ENCODE data around the gene NFIB.

NFIB gene

DNA sequence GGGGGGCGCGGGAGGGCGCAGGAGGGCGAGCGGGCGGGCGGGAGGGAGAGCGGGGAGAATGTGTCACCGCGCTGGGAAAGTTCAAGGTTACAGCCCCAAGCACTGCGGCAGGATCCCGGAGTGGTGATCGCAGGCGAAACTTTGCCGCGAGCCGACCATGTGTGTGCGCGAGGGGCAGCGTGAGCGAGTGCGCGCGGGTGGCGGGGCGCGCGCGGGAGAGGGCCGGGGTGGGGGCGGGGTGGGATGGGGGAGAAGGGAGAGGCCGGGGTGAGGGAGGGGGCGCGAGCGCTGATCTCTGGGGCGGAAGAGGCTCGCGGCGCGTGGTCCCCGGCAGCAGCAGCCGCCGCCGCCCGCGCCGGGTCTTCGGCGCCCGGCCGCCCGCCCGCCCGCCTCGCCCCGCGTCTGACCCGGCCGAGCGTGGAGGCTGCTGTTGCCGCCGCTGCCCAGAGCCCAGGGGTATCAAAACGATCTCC, at the start of gene NFIB:
Gene NFIB, minus strand, starts transcription at position 191 of the 473 bp plus-strand sequence. CDS start 630 bp downstream, outside the sequence.
- no peak for DNase-seq (ENCODE audit: low read depth in 2 of 2)

DNA sequence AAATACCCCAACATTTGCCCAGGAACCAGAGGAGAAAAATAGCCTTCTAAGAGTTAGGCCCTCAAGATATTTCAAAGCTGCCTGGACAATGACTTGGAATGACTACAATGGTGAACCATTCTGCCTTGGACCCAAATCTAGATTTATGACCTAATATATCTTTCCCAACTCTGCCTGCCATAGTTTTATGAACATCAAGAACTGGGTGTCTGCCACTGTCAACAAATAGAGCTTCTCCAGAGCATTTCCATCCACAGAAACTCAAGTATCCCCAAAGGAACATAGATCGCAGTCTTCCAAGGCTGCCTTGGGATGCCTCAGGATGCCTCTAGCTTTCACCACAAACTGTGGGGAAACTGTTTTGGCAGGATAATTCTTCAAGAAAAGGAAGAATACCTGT, 48.2 kb upstream of the NFIB start:
- DNase-seq (ENCODE audit: low read depth in 2 of 2) = peak; percentile 58 to 70

DNA sequence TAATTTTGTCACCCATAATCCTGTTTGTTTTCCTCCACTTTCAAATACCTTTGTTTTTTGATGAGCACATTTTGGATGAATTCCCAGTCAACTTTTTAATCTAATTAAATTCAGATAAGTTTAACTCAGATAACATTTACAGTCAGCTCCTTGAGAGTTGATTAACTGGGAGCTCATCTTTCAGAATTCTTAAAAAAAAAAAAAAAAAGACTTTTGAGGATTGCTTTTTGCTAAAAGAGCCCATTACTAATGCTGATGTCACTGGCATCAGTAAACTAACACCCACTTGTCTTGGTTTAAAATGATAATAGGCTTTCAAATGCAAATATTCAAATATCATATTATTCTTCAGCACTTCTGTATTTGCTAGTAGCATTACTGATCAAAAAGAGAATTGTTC, 47.1 kb upstream of the NFIB start:
- no peak for DNase-seq (ENCODE audit: low read depth in 2 of 2)

DNA sequence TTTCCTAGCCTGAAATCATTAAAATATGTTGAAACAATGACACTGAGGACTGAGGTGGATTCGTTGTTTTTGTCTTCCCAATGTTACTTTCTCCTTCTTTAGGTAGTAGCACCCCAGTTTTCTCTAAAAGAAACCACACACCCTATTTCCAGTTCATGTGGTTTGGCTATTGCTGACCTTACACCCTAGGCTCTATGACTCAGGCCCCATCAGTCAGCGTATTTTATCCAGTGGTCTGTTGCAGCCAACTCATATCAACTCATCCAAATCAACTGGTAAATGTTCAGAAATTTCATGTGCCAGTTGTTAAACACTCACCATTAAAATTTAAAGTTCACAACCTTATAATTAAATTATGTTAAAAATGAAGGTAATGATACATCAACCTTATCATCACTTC, 44.6 kb upstream of the NFIB start:
- DNase-seq (ENCODE audit: low read depth in 2 of 2) = no peak

DNA sequence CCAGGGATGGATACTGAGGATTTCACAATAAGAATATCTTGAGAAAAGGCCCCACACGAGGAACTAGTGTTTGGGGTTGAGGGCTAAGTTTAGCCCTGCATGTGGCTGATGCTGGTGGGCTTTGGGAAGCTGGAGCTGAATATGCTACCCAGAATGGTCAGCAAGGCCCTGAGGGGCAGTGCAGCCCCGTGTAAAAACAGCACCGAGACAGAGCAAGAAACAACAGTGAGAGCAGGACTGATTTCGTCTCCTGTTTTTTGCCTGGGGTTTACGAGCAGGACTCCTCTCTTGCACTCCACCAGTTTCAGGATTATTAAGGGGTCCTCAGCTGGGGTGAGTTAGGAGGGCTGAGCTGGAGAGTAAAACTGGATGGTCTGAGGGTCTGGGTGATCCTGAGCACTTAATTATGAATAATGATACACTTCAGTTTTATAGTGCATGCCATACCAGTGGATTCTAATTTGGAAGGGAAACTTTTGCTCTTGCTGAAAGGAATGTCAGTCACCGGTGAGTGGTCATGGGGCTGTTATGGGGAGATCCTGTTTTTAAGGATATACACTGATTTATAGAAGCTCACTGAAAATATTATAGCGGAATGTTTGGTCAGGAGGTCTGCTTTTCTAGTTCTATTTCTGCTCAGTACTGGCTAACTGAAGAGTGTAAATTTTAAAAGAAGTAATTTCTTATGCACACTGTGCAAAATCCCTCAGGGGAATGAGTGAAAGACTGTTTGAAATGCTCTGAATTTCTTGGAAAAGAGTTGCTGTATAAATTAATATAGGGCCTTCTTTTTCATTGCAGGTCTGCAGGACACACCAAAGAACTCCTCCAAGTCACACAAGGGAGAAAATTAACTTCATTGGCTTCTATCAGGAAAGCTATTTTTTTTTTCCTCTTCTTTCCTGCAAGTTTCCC, 42.7 kb upstream of the NFIB start:
- DNase-seq (ENCODE audit: low read depth in 2 of 2) = no peak

DNA sequence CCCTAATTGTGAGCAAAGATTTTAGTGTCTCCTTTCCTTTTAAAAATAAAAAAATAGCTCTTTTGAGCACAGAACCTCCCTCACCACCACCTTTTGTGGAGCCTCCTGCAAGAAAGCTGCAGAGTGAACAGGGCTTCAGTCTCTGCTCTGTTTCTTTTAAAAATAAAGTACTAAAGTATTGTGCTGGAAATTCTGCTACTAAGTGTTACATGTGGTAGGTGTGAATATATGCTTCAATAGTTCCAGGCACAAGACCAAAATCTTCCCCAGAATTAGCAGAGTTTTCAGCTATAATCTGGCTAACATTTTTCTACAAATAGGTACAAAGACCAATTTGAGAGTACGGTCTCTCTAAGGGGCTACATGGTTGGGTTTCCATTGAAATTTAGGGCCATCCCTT, 40.3 kb upstream of the NFIB start:
- no peak for DNase-seq (ENCODE audit: low read depth in 2 of 2)

DNA sequence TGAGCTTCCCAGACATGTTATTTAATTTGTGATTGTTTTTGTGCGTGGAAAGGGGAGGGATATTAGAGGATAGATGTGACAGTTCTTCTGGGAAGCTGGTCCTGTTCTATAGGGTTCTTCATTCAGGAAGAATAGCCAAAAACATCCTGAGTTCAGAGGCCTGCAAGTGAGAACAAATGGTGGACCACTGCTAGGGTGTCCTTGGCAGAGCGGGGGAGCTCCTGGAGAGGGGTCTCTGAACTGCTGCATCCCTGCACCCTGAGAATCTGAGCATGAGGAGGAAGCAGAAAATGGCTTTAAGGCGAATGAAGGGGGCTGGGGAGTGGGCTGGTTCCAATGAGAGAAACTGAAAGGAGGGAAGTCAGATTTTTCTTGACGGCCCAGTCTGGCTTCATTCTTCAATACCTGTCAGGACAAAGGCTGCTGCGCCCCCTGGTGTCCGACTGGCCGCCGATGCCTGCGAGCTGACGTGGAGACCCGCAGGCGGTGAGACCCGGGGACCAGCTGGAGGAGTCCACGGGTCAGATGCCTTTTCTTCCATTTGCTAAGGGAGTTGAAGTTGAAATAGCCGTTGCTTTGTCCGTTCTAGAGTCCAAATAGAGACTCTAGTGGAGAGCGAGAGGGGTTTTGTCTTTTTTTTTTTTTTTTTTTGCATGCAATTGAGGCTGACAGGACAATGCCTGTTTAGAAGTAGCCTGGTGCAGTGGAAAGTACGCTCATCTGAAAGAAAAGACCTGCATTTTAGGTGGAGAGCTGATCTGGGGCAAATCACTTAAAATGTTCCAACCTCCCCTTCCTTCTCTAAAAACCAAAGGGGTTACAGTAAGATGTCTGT, 39.5 kb upstream of the NFIB start:
- DNase-seq (ENCODE audit: low read depth in 2 of 2) = no peak

DNA sequence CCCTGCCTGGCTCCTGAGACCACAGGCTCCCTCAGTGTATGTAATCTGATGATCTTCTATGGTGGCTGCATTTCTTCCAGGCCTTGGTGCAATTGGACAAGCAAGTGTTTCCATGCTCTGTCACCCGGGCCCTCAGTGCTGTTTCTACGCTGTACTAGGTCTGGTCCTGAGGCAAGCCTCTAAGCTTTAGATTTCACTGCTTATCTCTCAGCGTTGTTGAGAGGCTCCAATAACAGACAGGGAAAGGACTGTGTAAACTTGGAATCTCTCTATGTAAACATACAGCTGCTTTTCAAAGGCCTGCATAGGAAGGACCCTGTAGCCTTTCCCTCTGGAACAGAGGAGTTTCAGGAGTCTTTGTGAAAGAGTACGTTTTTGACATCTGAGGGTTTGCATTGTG, 38.6 kb upstream of the NFIB start:
- no peak for DNase-seq (ENCODE audit: low read depth in 2 of 2)

DNA sequence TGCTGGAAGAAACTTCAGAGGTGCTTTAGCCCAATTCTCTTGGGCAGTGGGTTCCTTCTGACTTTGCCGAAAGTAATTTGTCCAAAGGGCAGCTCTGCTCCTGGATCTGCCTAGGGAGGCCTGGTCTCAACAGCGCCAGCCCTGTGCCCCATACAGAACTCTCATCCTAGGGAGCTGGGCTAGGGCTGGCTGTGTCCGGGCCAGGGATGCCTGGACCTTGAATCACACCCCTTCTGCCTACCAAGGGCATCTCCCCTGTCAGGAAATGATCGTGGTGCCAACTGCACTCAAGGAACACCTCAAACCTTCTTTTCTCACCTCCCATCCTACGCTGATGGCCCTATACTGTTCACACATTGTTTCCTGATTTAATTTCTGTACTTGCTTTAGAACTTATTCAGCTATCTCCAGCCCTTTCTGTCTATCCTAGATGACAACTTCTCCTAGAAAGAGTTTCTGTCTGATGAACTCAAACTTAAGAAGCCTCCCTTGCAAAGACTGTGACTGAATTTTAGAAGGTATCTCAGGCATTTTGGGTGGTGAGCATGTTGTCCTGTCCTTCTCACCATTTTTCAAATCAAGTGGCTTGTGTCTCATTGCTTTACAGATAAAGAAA, 37.4 kb upstream of the NFIB start:
- no peak for DNase-seq (ENCODE audit: low read depth in 2 of 2)

DNA sequence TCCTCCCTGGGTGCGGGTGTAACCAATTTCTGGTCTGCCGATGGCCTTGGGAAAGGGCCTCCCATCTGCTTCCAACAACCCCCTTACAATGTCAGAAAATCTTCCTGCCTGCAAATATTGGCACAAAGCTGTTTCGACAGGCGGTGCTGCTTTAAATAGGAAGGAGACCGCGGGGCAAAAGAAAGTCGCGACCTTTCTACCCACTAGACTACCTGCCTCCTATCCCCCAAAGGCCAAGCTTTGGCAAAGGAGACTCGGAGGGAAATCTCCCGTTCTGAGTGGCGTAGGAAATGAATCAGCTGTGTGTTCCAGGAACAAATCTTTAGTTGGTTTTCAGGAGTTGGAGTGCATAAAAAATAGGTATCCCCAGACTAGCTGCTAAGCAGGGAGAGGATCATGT, 36.8 kb upstream of the NFIB start:
- DNase-seq (ENCODE audit: low read depth in 2 of 2) = no peak

DNA sequence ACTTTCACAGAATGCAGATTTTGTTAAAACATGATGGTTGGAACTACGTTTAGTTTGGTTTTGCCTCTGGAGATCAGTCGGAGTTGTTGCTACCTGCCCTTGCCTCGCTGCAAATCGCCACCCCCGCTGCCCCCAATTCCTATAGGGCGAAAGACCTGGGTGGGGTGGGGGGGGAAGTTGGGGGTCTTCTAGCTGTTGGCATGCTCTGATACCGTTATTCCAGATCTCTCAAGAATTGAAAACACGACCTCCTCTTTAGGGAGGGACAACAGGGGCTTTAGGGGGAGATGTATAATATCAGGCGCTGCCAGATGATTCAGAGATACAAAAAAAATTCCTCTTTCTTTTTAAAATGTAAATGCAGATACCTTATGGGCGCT, 36.4 kb upstream of the NFIB start:
- DNase-seq (ENCODE audit: low read depth in 2 of 2) = no peak

DNA sequence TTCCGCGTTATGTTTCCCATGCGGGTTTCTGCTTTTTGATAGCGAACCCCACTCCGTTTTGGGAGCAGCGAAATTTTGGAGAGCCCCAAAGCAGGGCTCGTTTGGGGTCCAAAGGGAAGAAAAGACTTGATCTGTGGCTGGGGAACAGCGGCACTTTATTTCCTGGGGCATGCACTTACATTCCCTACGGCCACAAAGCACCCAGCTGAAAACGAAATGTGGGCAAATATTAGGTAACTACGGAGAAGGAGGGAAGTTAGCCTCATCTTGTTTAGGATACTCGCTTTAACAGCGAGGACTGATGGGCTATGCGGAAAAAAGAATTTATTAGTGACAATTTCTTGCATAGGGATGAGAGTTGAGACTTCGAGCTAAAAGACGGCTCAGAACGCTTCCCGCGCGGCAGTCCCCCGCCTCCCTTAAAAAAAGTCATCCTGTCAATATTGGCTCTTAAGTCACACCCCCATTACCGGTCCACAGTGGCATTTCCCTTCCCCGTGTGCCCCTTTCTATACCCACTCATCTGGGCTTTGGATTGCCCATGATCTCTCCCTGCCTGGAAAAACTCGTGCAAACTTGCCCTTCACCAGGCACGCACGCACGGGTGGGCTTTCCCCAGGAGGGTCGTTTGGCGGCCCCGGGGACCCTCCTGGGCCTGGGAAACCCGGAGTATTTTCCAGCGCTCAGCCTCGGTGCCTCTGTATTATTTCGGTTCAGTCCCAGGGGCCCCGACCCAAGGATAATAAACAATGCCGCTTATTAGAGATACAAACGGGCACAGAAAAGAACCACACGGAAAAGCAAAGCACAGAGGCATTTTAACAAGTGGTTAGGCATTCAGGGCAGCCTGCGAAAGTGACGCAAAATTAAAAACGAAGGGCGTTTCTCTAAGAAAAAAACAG, 35.8 kb upstream of the NFIB start:
- DNase-seq (ENCODE audit: low read depth in 2 of 2) = no peak

DNA sequence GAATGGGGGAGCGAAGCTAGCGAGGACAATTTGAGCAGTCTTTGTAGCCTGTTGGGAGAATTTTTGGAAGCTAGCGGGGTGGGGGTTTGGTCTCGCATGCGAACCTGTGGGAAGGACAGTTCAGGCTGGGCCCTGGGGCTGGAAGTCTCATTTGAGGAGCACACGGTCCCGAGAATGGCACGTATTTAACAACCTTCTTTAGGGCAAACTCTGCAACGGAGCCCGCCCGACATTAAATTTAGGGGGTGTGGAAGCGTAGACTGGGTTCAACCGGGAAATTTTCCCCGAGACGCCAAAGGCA, 35.2 kb upstream of the NFIB start:
- DNase-seq (ENCODE audit: low read depth in 2 of 2) = no peak

DNA sequence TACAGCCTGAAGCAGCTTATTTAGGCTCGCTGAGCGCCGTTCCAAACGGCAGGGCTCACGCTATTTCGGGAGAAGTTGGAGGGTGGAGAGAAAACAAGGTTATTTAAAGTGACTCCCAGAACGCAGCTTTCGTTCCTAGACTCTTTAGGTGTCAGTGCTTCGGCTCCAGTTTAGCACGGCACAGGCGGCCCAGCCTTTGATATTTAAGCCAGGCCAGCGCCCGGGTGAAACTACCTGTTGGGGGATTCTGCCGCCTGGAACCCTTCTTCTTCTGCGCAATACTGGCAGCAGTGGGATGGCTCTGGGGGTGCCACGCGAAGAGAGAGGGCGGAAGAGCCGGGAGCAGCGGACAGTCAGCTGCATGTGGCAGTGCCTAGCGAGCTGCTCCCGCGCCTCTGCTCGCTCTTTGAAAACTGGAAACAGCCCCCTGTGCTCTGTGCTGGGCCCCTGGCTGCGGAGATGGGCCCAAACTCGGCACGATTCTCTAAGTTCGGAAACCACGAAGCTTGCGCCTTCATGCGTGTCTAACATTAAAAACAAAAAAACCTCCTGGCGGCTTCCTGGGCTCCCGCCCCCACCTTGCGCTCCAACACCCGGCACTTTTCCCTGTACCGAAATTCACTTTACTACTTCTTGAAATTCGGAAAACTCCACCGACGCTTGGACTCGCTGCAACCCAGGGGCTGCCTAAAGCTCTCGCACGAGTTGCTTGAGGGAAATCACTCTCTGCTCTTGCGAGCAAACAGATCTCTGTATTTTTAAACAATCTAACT, 34.6 kb upstream of the NFIB start:
- no peak for DNase-seq (ENCODE audit: low read depth in 2 of 2)

DNA sequence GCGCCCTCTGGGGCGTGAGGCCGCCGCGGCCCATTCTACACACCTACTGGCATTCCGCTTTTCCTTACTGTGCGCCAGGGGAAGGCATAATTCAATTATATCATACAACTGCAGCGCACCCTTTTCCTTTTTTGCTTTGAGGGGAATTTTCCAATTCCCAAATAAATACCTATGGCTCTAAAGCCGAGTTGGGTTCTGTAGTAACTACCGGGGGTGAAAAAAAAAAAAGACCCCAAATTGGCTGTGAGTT, 34.1 kb upstream of the NFIB start:
- no peak for DNase-seq (ENCODE audit: low read depth in 2 of 2)

DNA sequence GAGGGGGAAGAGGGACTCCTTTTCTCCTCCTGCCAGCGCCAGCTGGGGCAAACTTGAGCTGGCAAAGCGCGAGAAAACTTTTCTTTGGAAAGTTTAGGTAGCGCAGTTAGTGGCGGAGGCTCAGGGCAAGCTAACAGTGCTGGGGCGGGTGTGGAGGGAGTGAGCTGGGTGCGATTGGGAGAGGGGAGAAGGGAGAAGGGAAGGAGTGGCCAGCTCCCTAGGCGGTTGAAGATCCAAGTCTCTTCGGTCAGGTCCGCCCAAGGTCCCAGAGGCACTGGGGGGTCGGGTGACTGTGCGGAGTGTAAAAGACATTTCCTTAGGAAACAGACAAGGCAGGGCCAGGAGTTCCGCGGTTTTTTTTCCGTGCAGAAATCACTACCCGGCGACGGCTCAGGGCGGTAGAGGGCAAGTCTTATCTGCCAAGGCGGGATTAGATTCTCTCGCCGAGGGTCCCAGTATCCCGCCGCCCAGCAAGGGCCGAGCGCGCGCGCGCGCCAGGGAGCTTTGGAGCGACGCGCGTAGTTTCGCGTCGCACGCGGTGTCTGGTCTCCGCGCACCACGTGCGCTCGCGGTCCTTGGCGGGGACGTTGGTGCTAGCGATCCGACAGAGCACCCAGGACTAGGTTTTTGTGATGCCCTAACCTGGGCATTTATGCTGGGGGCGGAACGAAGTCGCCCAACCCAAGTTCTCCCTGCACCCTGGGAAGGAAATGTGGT, 33.6 kb upstream of the NFIB start:
- no peak for DNase-seq (ENCODE audit: low read depth in 2 of 2)

DNA sequence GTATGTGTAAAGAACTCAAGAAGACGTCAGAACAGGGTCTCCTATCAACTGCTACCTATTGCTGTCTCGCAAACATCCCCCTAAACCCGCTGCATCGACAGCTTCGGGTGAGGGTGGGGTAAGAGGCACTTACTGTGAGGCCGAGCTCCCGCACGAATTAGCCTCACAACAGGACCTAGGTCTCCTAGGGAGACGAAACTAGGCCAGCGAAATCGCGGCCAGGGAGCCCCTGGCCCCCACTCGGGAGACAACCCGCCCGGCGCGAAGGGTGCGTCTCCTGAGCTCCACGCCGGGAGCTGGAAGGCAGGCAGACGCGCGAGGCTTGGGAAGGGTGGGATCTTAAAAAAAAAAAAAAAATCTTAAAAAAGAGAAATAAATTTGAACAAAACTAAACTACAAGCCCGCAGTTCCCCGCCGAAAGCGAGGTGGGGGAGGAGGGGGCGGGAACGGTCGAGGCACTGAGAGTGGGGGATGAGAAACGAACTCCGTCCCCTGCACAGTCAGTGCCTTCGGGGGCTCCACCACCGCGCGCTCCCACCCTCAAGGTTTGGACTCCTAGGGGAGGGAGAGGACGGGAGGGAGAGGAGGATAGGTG, 33.0 kb upstream of the NFIB start:
- no peak for DNase-seq (ENCODE audit: low read depth in 2 of 2)

DNA sequence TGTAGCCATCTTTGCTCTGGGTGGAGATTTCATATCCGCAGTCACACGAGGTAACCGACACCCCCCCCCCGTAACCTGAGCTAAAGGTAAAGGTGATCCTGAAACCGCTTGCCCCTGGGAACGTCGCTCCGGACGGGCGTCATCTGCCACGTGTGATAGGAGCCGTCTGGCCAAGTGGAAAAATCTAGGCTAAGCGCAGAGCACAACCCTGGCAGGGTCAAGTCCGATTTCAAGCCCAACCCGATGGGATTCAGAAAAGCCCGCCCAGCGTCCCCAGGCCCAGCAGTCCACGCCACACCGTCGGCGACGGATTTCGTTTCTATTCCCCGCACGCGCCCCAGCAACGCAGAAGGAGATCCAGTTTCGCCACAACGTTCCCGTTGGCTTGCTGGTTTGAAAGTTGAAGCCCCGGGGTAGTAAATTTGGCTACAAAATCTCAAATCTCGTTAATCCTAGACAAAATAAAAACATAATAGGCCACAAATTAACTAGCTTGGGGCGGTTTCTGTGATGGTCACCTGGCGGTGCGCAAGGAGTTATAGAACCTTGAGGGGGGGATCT, 32.4 kb upstream of the NFIB start:
- DNase-seq (ENCODE audit: low read depth in 2 of 2) = no peak

DNA sequence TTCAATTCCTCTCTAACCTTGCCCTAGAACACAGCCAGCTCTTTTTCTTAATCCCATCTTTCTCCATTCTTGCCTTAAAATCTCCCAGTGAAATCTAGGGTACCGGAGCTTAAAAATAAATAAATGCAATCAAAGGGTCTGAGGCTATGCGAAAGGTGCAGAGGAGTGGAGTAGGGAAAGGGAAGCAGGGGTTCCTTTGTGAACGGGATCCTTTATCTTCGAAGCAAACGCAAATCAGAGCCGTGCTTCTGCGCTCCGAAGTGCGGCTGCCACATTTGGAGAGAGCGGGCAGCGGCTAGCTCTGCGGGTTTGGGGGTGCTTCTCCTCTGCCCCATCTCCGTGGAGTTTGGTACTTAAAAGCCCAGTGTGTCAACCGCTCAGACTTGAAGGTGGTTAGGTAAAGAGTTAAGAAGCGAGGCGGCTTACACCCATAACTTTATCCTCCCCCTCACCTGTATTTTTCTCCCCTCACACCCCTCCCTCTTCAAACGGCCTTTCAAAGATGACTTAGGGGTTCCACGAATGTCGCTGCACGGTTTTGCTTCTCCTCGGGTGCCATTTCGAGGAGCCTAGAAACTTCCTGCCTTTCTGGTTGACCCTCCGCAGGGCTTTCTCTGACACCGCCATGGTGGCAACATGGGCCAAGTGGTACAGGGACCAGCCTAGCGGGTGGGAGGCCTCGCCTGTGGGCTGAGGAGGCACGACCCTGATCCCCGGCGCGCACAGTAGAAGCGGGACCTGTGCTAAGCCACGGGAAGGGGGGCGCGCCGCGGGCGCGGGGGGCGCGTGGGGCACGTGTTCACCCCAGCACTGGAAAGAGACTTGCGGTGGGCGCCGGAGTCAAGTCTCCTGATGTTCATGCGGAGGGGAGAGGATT, 31.7 kb upstream of the NFIB start:
- DNase-seq (ENCODE audit: low read depth in 2 of 2) = no peak

Data from fibroblast of skin of left biceps (primary cell).